ENCODE results near the gene ESCO1.

Gene ESCO1

DNA sequence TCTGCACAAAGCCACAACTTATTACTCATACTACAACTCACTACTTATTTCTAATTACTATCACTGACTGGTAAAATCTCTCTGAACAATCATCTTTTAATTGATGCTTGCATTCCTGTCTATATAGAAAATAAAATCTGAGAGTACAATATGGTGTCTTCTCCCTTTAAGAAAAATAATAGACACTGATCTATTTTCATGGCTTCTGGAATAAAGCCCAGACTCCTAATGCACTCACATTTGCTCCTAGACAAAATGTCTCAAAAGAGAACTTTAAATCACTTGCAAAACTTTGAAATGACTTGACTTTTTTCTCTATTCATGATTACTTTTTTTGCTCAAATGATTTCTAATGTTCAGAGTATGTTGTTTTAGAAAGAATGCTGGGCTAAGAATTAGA is 28.7 kb downstream of the ESCO1 start:
- H3K9ac ChIP-seq (ENCODE audit: low read depth, low read length): no peak overlapping the region
- H3K27me3 ChIP-seq (ENCODE audit: control insufficient read depth, insufficient read depth, low read length): no peaks in the 10 kb centered on the region
- H3K4me3 ChIP-seq (ENCODE audit: low read depth, low read length): no peak overlapping the region
- no peak overlapping the region for H3K27ac ChIP-seq (ENCODE audit: low read depth, low read length)
- H3K9me3 ChIP-seq (ENCODE audit: control insufficient read depth, insufficient read depth, low read length): no peaks in the 10 kb centered on the region
- peaks cover 5% of the 10 kb centered on the region; the same call in 1 of the 2 replicates for H3K4me1 ChIP-seq (ENCODE audit: control insufficient read depth, insufficient read depth, low read length)
- peaks cover 91% of the 10 kb centered on the region for H3K36me3 ChIP-seq (ENCODE audit: control insufficient read depth, insufficient read depth, low read length)

DNA sequence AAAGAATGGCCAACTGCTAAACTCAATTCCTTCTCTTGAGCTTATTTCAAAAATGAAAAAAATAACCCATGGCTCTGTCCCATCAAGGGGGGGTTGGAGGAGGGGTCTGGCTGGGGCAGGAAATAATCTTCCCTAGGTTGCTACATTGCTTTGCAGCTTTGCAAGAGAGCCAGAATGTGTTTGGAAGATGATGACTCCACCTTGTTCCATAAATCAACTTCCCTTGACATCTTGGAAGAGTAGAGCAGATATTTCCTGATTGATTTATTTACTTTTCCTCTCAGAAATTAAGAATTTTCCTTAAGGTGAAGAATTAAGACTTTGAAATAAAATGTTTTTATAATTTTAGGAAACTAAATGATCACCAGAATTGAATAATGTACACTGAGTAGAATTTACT is 41.3 kb downstream of the ESCO1 start:
- no peaks in the 10 kb centered on the region for H3K9me3 ChIP-seq (ENCODE audit: control insufficient read depth, insufficient read depth, low read length)
- H3K36me3 ChIP-seq (ENCODE audit: control insufficient read depth, insufficient read depth, low read length): peaks cover 74% of the 10 kb centered on the region
- no peaks in the 10 kb centered on the region for H3K4me1 ChIP-seq (ENCODE audit: control insufficient read depth, insufficient read depth, low read length)

DNA sequence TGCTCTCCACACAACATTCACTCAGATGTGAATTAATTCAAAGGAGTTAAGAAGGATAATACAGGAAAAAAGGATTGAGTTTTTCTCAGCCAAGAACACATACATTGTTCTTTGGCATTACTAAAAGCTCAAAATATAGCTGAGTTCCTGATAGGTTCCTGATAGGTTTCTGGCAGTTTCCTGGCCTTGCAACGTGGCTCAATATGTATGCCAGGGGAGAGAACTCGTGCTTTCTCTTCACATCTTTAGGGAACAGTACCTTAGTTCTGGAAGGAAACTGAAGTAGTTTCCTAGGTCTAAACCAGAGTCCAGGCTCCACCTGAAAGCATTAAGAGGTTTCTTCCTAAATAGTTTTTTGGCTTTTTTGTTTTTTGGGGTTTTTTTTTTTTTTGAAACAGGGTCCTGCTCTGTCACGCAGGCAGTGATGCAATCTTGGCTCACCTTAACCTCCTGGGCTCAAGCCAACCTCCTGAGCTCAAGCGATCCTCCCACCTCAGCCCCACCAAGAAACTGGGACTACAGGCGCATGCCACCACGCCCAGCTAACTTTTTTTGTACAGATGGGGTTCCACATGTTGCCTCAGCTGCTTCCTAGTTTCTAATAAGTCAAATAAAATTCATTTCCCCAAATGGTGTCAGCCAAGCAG is 42.8 kb downstream of the ESCO1 start:
- Histone ChIP-seq H3K9me3 (ENCODE audit: control insufficient read depth, insufficient read depth, low read length) (no peaks in the 10 kb centered on the region), H3K4me3 (ENCODE audit: low read depth, low read length) (no peak overlapping the region), H3K36me3 (ENCODE audit: control insufficient read depth, insufficient read depth, low read length) (peaks cover 68% of the 10 kb centered on the region), H3K27me3 (ENCODE audit: control insufficient read depth, insufficient read depth, low read length) (no peaks in the 10 kb centered on the region), H3K4me1 (ENCODE audit: control insufficient read depth, insufficient read depth, low read length) (no peaks in the 10 kb centered on the region), H3K9ac (ENCODE audit: low read depth, low read length) (no peak overlapping the region), H3K27ac (ENCODE audit: low read depth, low read length) (no peak overlapping the region)

More for the DNA sequence above, 41.3 kb downstream of the ESCO1 start:
- H3K9ac ChIP-seq (ENCODE audit: low read depth, low read length): no peak overlapping the region
- H3K27me3 ChIP-seq (ENCODE audit: control insufficient read depth, insufficient read depth, low read length): no peaks in the 10 kb centered on the region
- H3K4me3 ChIP-seq (ENCODE audit: low read depth, low read length): no peak overlapping the region
- H3K27ac ChIP-seq (ENCODE audit: low read depth, low read length): no peak overlapping the region

DNA sequence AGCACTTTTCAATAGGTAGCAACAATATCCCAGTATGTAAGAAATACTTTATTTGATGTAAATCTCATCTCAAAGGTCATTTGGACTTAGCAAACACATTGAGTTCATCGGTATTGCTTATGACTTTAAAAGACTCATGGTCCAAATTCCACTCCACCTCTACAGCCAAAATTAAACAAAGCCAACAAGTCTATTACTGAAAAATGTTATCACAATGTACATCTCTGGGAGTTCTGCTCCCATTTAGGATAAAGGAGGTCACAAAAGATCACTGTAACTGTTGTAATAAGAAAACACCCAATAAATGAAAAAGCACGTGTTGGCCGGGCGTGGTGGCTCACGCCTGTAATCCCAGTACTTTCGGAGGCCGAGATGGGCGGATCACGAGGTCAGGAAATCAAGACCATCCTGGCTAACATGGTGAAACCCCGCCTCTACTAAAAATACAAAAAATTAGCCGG is 50.0 kb downstream of the ESCO1 start:
- Histone ChIP-seq H3K36me3 (ENCODE audit: control insufficient read depth, insufficient read depth, low read length) (peaks cover 32% of the 10 kb centered on the region), H3K9ac (ENCODE audit: low read depth, low read length) (no peak overlapping the region), H3K27ac (ENCODE audit: low read depth, low read length) (no peak overlapping the region), H3K4me1 (ENCODE audit: control insufficient read depth, insufficient read depth, low read length) (no peaks in the 10 kb centered on the region), H3K4me3 (ENCODE audit: low read depth, low read length) (no peak overlapping the region), H3K9me3 (ENCODE audit: control insufficient read depth, insufficient read depth, low read length) (no peaks in the 10 kb centered on the region), H3K27me3 (ENCODE audit: control insufficient read depth, insufficient read depth, low read length) (no peaks in the 10 kb centered on the region)

DNA sequence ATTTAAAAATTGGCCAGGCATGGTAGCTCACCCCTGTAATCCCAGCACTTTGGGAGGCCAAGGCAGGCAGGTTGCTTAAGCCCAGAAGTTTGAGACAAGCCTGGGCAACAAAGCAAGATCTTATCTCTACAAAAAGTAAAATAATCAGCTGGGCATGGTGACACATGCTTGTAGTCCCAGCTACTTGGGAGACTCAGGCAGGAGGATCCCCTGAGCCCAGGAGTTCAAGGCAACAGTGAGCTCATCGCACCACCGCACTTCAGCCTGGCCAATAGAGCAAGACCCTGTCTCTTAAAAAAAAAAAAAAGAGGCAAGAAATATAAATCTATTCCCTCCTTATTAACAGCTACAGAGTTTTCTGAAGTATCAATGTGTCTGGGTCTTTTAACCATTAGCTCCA is 51.9 kb downstream of the ESCO1 start:
- Histone ChIP-seq H3K27me3 (ENCODE audit: control insufficient read depth, insufficient read depth, low read length) (no peaks in the 10 kb centered on the region), H3K4me1 (ENCODE audit: control insufficient read depth, insufficient read depth, low read length) (no peaks in the 10 kb centered on the region), H3K9ac (ENCODE audit: low read depth, low read length) (no peak overlapping the region), H3K36me3 (ENCODE audit: control insufficient read depth, insufficient read depth, low read length) (peaks cover 30% of the 10 kb centered on the region), H3K9me3 (ENCODE audit: control insufficient read depth, insufficient read depth, low read length) (no peaks in the 10 kb centered on the region), H3K27ac (ENCODE audit: low read depth, low read length) (no peak overlapping the region), H3K4me3 (ENCODE audit: low read depth, low read length) (no peak overlapping the region)

DNA sequence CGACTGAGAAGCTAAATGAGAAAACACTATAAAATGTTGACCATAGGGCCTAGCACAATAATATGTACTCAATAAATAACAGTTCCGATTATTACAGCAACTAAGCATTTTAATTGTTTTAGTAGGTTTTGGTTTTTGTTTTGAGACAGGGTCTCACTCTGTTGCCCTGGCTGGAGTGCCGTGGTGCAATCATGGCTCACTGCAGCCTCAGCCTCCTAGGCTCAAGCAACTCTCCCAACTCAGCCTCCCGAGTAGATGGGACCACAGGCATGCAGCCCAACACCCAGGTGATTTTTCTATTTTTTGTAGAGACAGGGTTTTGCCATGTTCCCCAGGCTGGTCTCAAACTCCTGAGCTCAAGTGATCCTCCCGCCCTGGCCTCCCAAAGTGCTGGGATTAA is 54.1 kb downstream of the ESCO1 start:
- no peaks in the 10 kb centered on the region for H3K27me3 ChIP-seq (ENCODE audit: control insufficient read depth, insufficient read depth, low read length)
- H3K9me3 ChIP-seq (ENCODE audit: control insufficient read depth, insufficient read depth, low read length): no peaks in the 10 kb centered on the region
- H3K27ac ChIP-seq (ENCODE audit: low read depth, low read length): no peak overlapping the region
- no peak overlapping the region for H3K9ac ChIP-seq (ENCODE audit: low read depth, low read length)
- H3K4me3 ChIP-seq (ENCODE audit: low read depth, low read length): no peak overlapping the region
- peaks cover 16% of the 10 kb centered on the region for H3K36me3 ChIP-seq (ENCODE audit: control insufficient read depth, insufficient read depth, low read length)
- no peaks in the 10 kb centered on the region for H3K4me1 ChIP-seq (ENCODE audit: control insufficient read depth, insufficient read depth, low read length)

DNA sequence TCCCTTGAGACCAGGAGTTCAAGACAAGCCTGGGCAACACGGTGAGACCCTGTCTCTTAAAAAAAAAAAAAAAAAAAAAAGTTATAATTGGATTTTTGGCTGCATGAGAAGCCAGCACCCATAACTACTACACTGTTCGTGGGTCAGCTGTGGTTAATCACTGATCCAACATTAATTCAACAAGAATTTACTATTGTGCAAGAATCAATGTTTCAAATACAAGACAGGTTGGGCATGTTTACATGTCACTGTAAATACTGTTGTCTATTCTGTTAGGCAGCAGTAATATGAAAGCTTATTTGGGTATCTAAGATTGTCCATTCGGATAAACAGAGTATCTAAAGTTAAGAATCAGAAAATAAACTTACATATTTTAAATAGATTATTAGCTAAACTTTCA is 62.3 kb downstream of the ESCO1 start:
- H3K27ac ChIP-seq (ENCODE audit: low read depth, low read length): no peak overlapping the region
- peaks cover 74% of the 10 kb centered on the region for H3K36me3 ChIP-seq (ENCODE audit: control insufficient read depth, insufficient read depth, low read length)
- H3K9me3 ChIP-seq (ENCODE audit: control insufficient read depth, insufficient read depth, low read length): no peaks in the 10 kb centered on the region
- no peaks in the 10 kb centered on the region for H3K4me1 ChIP-seq (ENCODE audit: control insufficient read depth, insufficient read depth, low read length)
- H3K9ac ChIP-seq (ENCODE audit: low read depth, low read length): no peak overlapping the region
- H3K27me3 ChIP-seq (ENCODE audit: control insufficient read depth, insufficient read depth, low read length): no peaks in the 10 kb centered on the region
- no peak overlapping the region for H3K4me3 ChIP-seq (ENCODE audit: low read depth, low read length)

DNA sequence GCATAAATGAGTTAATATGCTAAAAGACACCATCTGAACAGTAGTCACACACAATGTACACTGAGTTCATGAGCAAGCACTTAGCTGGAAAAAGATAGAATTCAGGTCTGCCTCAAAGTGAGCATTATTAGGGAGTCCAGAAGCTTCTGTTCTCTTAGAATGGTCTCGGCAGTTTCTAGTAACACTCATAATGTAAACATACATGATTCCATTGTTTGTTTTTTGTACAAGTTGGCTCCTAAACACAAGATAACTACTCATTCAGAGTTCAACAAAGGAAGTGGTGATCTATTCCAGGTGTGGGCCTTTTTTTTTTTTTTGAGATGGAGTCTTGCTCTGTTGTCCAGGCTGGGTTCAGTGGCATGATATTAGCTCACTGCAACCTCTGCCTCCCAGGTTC is 66.2 kb downstream of the ESCO1 start:
- Histone ChIP-seq H3K27me3 (ENCODE audit: control insufficient read depth, insufficient read depth, low read length) (no peaks in the 10 kb centered on the region), H3K9me3 (ENCODE audit: control insufficient read depth, insufficient read depth, low read length) (no peaks in the 10 kb centered on the region), H3K27ac (ENCODE audit: low read depth, low read length) (no peak overlapping the region), H3K9ac (ENCODE audit: low read depth, low read length) (no peak overlapping the region), H3K4me3 (ENCODE audit: low read depth, low read length) (no peak overlapping the region), H3K36me3 (ENCODE audit: control insufficient read depth, insufficient read depth, low read length) (peaks cover 95% of the 10 kb centered on the region), H3K4me1 (ENCODE audit: control insufficient read depth, insufficient read depth, low read length) (no peaks in the 10 kb centered on the region)

DNA sequence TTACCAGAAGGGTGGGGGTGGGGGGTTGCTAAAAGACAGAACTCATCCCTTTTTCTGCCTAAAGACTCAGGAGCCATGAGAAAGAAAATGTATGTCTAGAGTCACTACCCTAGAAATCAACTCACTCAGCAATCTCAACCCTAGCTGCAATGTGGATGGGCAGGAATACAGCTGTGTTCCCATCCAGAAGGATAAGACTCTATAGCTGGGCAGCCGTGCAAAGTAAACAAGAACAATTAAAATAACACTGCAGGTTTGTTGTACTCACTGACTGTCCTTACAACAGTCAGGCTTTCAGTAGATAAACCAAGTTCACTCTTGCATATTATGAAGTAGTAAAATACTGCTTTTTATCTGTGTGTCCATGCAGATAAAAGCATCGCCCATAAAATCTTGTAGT is 74.0 kb downstream of the ESCO1 start:
- H3K9me3 ChIP-seq (ENCODE audit: control insufficient read depth, insufficient read depth, low read length): no peaks in the 10 kb centered on the region
- H3K27ac ChIP-seq (ENCODE audit: low read depth, low read length): no peak overlapping the region
- no peak overlapping the region for H3K4me3 ChIP-seq (ENCODE audit: low read depth, low read length)
- no peaks in the 10 kb centered on the region for H3K4me1 ChIP-seq (ENCODE audit: control insufficient read depth, insufficient read depth, low read length)
- no peak overlapping the region for H3K9ac ChIP-seq (ENCODE audit: low read depth, low read length)
- H3K27me3 ChIP-seq (ENCODE audit: control insufficient read depth, insufficient read depth, low read length): no peaks in the 10 kb centered on the region
- H3K36me3 ChIP-seq (ENCODE audit: control insufficient read depth, insufficient read depth, low read length): peaks cover 88% of the 10 kb centered on the region

DNA sequence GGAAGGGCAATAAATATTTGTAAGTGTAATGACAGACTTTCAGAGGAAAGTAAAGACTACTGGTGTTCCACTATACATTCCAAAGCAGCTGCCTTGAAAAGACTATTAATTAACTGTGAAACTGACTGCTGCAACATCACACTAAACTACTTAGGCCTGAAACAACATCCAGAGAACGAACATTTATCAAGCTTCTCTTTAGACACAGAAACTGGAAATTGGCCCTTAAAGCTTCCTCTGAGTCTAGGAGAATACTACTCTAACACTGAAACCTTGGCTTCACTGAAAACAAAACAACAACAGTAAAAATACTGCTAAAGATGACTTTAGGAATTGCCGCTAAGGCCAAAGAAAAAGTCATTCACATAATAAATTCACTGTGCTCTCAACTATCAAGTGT is 74.6 kb downstream of the ESCO1 start:
- Histone ChIP-seq H3K9me3 (ENCODE audit: control insufficient read depth, insufficient read depth, low read length) (no peaks in the 10 kb centered on the region), H3K9ac (ENCODE audit: low read depth, low read length) (no peak overlapping the region), H3K27me3 (ENCODE audit: control insufficient read depth, insufficient read depth, low read length) (no peaks in the 10 kb centered on the region), H3K4me3 (ENCODE audit: low read depth, low read length) (no peak overlapping the region), H3K4me1 (ENCODE audit: control insufficient read depth, insufficient read depth, low read length) (no peaks in the 10 kb centered on the region), H3K36me3 (ENCODE audit: control insufficient read depth, insufficient read depth, low read length) (peaks cover 85% of the 10 kb centered on the region), H3K27ac (ENCODE audit: low read depth, low read length) (no peak overlapping the region)

DNA sequence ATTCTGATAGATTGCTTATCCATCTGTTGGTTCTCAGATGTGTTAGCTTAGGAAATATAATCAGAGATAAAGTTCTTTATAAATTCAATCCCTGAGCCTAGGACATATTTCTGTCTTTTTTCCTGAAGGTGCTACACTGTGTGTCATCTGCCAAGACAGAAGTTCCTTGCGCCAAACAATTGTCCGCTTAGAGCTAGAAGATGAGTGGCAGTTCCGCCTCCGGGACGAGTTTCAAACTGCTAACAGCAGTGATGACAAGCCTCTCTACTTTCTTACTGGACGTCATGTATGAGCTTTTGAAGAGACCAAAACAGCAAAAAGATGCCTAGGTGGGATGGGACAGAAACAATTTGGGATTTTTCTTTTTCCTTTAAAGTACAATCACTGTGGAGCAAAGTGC is 78.0 kb downstream of the ESCO1 start:
- H3K9ac ChIP-seq (ENCODE audit: low read depth, low read length): no peak overlapping the region
- H3K9me3 ChIP-seq (ENCODE audit: control insufficient read depth, insufficient read depth, low read length): no peaks in the 10 kb centered on the region
- H3K4me3 ChIP-seq (ENCODE audit: low read depth, low read length): no peak overlapping the region
- H3K27ac ChIP-seq (ENCODE audit: low read depth, low read length): no peak overlapping the region
- peaks cover 59% of the 10 kb centered on the region for H3K36me3 ChIP-seq (ENCODE audit: control insufficient read depth, insufficient read depth, low read length)
- no peaks in the 10 kb centered on the region for H3K27me3 ChIP-seq (ENCODE audit: control insufficient read depth, insufficient read depth, low read length)
- H3K4me1 ChIP-seq (ENCODE audit: control insufficient read depth, insufficient read depth, low read length): no peaks in the 10 kb centered on the region
